Head of caudate nucleus (tissue), 42 donors: ENCODE data around the gene POC1B.
A peak's percentile ranks its signal among the peaks of the same experiment; 100 is the strongest.

ENCODE experiments used
- DNase-seq, 42 donors: peaks; one replicate each; pipeline versions ENCODE4 v3.0.0 to v3.0.0-alpha.2; 2020 to 2021; ENCODE audit warnings: mixed read lengths in 7 of 42
- intact Hi-C: fragments of 100-400 bp; cut with DNase I; formaldehyde crosslinking; loops from one replicate; pipeline ENCODE4 v1.15.0; 2022

POC1B gene

GRCh38 chr12:89542912-89543592 is 17.2 kb upstream of the POC1B start:
- peak in 41 of 42 donors; percentile 27 to 89 (median 72) for DNase-seq
- intact Hi-C loops, result loop anchor here (5.0 kb wide), 1 partner anchor 1314 kb away; no protein-coding TSS in a partner anchor

- DNase-seq, result no peak
- intact Hi-C loops, result loop anchor here (5.0 kb wide), 1 partner anchor 1315 kb away; no protein-coding TSS in a partner anchor
Observed at GRCh38 chr12:89542236-89542635, 16.4 kb upstream of the POC1B start.

- no peak for DNase-seq
- intact Hi-C loops, result loop anchor here (5.0 kb wide), 1 partner anchor 1317 kb away; no protein-coding TSS in a partner anchor
Observed at GRCh38 chr12:89540586-89540985, 14.7 kb upstream of the POC1B start.

GRCh38 chr12:89539426-89540223 is 13.8 kb upstream of the POC1B start:
- intact Hi-C loops, result loop anchor here (5.0 kb wide), 1 partner anchor 1318 kb away; no protein-coding TSS in a partner anchor

GRCh38 chr12:89538897-89539296 is 13.1 kb upstream of the POC1B start:
- intact Hi-C loops, result no loop called here
- DNase-seq, result no peak

More at GRCh38 chr12:89539426-89540223, 13.8 kb upstream of the POC1B start:
- no peak for DNase-seq

GRCh38 chr12:89537389-89537788 is 11.5 kb upstream of the POC1B start:
- intact Hi-C loops, result no loop called here
- no peak for DNase-seq

- intact Hi-C loops, result loop anchor here (5.0 kb wide), 2 partner anchors 177 to 512 kb away; partner anchors contain the start of gene DUSP6
- peak in 1 of 42 donors; percentile 50 for DNase-seq
Observed at GRCh38 chr12:89529738-89530137, 3.9 kb upstream of the POC1B start.

GRCh38 chr12:89528434-89528833 is 2.6 kb upstream of the POC1B start:
- no peak for DNase-seq
- intact Hi-C loops, result loop anchor here (5.0 kb wide), 2 partner anchors 176 to 511 kb away; partner anchors contain the start of gene DUSP6

GRCh38 chr12:89525305-89525823 is 483 bp downstream of the POC1B start:
- intact Hi-C loops, result loop anchor here (2.0 to 5.0 kb wide), 3 partner anchors 53 to 508 kb away; partner anchors contain the start of gene DUSP6
- DNase-seq, result peak in 40 of 42 donors; percentile 17 to 70 (median 45)

GRCh38 chr12:89524541-89525304 is 1.1 kb downstream of the POC1B start, which contains the start of gene GALNT4:
Gene GALNT4, minus strand, starts transcription at chr12:89524796. Its CDS starts 247 bp downstream, at chr12:89524549.
- DNase-seq, result peak; percentile 61 to 91 (median 80)
- intact Hi-C loops, result loop anchor here (2.0 to 5.0 kb wide), 3 partner anchors 52 to 507 kb away; partner anchors contain the start of gene DUSP6

GRCh38 chr12:89523843-89524540 is 1.9 kb downstream of the POC1B start:
- DNase-seq, result no peak
- intact Hi-C loops, result loop anchor here (2.0 kb wide), 1 partner anchor 51 kb away; no protein-coding TSS in a partner anchor

GRCh38 chr12:89523393-89523792 is 2.5 kb downstream of the POC1B start:
- intact Hi-C loops, result no loop called here
- no peak for DNase-seq

- intact Hi-C loops, result no loop called here
- DNase-seq, result no peak
Observed at GRCh38 chr12:89521364-89522223, 4.3 kb downstream of the POC1B start.

GRCh38 chr12:89517720-89518119 is 8.1 kb downstream of the POC1B start:
- intact Hi-C loops, result no loop called here
- no peak for DNase-seq

GRCh38 chr12:89516633-89517032 is 9.2 kb downstream of the POC1B start:
- no peak for DNase-seq
- intact Hi-C loops, result no loop called here

GRCh38 chr12:89514751-89515150 is 11.1 kb downstream of the POC1B start:
- intact Hi-C loops, result no loop called here
- DNase-seq, result no peak

- no peak for DNase-seq
- intact Hi-C loops, result no loop called here
Observed at GRCh38 chr12:89513544-89513943, 12.3 kb downstream of the POC1B start.
